ENCODE data around the gene CACHD1.
"Not testable (repeated sequence)": the region's sequence is repeated elsewhere in the genome, so short reads cannot be mapped to it uniquely, and the experiment has no call there.

Gene CACHD1

GRCh38 chr1:64687725-64688327 is 217.9 kb downstream of the CACHD1 start:
- DNase-seq (ENCODE audit: low read depth in 1 of 2, low spot score in 1 of 2), result no peak

DNA sequence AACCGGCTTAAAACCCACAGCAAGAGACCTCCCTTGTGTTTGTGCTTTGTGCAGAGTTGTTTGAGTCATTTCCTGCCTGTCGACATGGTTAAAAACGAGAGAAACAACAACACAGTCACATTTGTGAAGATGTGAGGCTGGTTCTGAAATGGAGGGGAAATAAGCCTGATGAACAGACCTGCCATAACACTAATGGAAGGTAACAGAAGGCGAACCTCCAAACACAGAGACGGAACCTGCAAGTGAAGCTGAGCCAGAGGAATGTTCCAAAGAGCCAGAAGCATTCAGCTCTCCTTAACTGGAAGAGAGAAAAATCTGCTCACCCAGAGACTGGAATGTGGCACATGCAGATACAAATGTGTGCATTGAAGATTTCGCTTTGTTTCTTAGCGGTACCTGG is 221.7 kb downstream of the CACHD1 start:
- DNase-seq (ENCODE audit: low read depth in 1 of 2, low spot score in 1 of 2), result no peak

DNA sequence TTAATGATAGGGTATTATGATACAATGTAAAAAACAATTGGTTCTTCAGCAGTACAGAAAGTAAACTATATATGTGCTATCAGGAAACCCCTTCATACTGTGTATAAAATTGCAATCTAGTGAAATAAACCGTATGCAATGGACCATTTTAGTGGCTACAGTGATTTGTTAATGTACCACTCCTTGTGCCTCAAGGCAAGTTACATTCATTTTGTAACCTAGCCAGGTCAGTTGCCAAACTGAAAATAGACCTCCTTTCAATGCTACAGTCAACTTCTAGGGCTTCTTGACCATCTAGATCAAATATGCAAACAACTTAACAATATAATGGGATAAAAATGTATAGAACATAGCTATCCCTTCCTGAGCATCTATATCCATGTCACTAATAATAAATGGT is 223.0 kb downstream of the CACHD1 start:
- DNase-seq (ENCODE audit: low read depth in 1 of 2, low spot score in 1 of 2), result no peak

- no peak for DNase-seq (ENCODE audit: low read depth in 1 of 2, low spot score in 1 of 2)
Observed at GRCh38 chr1:64693406-64693805, 223.5 kb downstream of the CACHD1 start.

DNA sequence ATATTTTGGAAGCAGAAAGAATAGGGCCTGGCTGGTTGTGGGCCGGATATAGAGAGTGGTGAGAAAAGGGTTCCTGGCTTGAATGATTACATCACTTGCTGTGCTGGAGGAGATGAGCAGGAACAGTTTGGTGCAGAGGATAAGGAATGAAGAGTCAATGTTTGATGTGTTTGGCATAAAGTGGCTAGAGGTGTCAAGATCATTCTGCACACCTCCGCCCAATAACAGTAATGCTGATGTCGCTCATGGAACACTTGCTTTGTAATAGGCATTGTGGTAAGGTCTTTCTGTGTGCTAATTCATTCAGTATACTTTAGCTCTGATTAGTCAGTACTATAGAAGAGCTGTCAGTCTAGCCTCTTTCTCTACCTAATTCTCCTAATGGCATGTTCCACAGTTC is 226.9 kb downstream of the CACHD1 start:
- no peak for DNase-seq (ENCODE audit: low read depth in 1 of 2, low spot score in 1 of 2)

GRCh38 chr1:64699327-64699726 is 229.4 kb downstream of the CACHD1 start:
- no peak for DNase-seq (ENCODE audit: low read depth in 1 of 2, low spot score in 1 of 2)

GRCh38 chr1:64701071-64701470 is 231.1 kb downstream of the CACHD1 start:
- DNase-seq (ENCODE audit: low read depth in 1 of 2, low spot score in 1 of 2), result no peak

- no peak for DNase-seq (ENCODE audit: low read depth in 1 of 2, low spot score in 1 of 2)
Observed at GRCh38 chr1:64701886-64702285, 232.0 kb downstream of the CACHD1 start.

DNA sequence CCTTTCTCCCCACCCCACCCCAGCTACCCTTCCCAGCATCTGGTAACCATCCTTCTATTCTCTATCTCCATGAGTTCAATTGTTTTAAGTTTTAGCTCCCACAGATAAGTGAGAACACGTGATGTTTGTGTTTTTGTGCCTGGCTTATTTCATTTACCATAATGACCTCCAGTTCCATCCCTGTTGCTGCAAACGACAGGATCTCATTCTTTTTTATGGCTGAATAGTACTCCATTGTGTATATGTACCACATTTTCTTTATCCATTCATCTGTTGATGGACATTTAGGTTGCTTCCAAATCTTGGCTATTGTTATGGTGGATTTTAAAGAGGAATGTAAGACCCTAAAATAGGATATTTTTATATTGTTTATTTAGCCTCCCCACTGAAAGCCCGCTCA is 232.7 kb downstream of the CACHD1 start:
- not testable (repeated sequence) for DNase-seq (ENCODE audit: low read depth in 1 of 2, low spot score in 1 of 2)

DNA sequence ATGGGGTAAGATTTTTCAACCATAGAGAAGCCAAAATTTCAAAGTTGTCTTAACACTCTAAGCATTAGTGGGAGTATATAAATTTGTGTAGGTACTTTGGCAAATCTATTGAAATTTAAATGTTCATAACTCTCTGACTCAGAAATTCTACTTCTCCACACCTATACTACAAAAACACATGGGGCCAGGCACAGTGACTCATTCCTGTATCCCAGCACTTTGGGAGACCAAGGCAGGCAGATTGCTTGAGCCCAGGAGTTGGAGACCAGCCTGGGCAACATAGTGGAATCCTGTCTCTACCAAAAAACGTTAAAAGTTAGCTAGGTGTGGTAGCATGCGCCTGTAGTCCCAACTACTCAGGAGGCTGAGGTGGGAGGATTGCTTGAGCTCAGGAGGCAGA is 233.7 kb downstream of the CACHD1 start:
- no peak for DNase-seq (ENCODE audit: low read depth in 1 of 2, low spot score in 1 of 2)

DNA sequence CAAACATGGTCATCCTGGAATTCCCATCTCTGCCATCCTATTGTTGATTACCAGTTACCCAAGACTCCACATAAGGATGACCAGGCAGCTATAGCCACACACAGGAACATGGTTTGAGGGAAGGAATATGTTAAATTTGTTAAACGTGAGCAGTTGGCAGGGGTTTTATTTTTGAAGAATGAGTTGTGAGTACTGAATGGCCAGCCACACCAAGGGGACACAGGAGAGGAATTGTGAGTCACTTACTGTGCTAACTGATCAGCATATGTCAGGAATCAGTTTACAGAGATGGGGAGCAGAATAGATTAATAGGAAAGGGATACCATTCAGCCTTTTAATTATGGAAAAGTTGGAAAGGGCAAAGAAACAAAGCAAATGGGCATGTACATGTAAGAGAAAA is 235.7 kb downstream of the CACHD1 start:
- DNase-seq (ENCODE audit: low read depth in 1 of 2, low spot score in 1 of 2), result no peak

- DNase-seq (ENCODE audit: low read depth in 1 of 2, low spot score in 1 of 2), result no peak
Observed at GRCh38 chr1:64711266-64711665, 241.3 kb downstream of the CACHD1 start.

DNA sequence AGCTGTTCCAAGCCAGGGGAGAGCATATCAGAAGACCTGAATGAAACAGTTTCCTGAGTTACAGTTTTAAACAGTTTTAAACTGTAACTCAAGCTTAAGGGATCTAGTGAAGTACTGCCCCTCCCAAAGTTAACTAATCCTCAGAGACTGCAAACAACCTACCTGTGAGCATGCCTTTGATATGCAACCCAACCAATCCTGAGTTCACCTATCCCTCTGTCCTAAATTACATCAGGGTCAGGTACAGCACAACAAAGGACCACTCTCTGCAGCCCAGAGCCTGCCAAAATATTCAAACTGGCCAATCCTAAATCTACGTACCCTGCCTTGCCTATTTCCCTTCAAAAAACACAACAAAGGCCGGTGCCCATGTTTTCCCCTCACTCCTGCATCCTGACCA is 242.1 kb downstream of the CACHD1 start:
- DNase-seq (ENCODE audit: low read depth in 1 of 2, low spot score in 1 of 2), result no peak

DNA sequence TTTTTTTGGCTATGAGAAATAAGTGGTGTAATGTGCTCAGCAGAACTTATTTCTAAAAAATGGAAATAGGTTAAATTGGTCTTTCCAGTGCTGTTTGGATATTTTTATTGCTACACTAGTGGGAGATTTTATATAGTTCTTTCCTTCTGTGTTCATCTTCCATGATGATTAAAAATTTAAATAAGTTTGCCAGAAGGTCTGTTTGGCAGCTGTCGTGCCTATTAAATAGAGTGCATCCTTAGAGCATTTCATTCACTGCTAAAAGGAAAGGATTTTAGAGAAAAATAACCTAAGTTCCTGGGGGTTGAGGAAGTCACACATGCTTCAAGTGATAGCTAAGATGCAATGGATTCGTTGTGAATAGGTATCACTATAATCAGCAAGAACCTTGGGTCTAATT is 245.3 kb downstream of the CACHD1 start:
- no peak for DNase-seq (ENCODE audit: low read depth in 1 of 2, low spot score in 1 of 2)

GRCh38 chr1:64721135-64721534 is 251.2 kb downstream of the CACHD1 start:
- no peak for DNase-seq (ENCODE audit: low read depth in 1 of 2, low spot score in 1 of 2)

DNA sequence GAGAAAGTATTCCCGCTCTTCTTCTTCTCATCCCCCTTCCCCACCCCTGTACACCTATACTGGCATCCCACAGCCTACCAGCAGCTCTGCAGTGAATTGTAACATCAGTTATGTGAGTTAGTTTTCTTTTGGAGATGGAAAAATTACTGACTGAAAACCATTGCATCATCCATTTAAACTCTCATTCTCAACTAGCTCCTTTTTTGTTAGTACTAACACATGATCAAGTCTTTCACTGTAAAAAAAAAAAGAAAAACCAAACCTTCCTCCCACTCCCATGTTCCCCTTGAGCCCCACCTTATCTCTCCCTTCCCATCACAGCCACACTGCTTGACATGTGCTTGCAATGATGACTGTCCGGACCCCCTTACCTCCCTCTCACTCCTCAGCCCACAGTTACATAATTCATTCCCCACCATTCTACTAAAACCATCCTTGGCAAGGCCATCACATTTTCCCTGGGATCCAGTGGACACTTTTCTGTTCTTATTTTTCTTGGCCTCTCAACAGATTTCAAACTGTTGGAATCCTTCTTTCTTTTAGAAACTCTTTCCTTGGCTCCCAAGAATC is 251.7 kb downstream of the CACHD1 start:
- no peak for DNase-seq (ENCODE audit: low read depth in 1 of 2, low spot score in 1 of 2)

- DNase-seq (ENCODE audit: low read depth in 1 of 2, low spot score in 1 of 2), result no peak
Observed at GRCh38 chr1:64727861-64728260, 257.9 kb downstream of the CACHD1 start.

DNA sequence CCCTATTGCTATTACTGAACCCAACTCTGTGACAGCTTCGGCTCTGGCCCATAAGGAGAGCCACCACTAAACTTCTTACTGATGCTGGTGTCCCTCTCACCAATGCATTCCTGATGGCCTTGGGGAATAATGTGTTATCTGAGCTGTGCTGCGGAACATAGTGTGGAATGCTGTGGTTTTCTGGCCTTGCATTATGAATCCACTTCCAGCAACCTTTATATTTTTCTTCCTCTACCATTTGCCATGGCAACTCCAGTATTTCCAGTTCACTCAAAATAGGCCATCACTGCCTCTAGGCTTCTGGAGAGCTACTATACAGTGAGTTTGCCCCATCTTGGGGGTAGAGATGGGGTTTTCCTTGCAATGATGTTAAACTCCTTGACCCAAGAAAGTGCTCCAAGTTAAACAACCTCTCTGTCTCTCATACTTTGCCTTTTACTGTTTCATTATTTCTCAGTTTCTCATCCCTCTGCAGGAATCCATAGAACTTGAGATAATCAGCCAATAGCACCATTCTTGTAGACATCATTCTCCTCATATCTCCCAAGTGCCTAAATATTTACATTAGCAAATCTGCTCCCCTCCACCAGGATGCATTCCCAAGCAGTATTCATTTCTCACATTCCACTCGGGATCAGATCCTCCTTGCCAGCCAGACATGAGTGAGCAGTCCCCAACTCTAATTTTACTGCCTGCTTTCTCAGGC is 263.8 kb downstream of the CACHD1 start:
- DNase-seq (ENCODE audit: low read depth in 1 of 2, low spot score in 1 of 2), result no peak

DNA sequence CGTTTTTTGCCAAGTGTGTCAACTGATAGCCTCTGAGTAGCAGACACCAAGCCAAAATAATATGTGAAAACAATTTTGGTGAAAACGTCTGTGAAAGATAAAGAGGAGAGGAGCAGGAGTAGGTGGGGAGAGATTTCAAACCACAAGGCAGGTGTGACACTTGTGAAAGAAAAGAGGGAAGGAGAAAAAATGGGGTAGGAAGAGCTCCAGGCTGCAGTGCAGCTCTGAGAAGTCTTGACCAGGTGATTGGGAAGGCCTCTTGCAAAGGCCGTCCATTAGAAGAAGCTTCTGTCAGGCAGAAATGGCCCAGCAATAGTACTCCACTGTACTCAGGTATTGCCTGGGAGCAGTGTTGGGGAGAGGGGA is 264.3 kb downstream of the CACHD1 start:
- DNase-seq (ENCODE audit: low read depth in 1 of 2, low spot score in 1 of 2), result no peak

DNA sequence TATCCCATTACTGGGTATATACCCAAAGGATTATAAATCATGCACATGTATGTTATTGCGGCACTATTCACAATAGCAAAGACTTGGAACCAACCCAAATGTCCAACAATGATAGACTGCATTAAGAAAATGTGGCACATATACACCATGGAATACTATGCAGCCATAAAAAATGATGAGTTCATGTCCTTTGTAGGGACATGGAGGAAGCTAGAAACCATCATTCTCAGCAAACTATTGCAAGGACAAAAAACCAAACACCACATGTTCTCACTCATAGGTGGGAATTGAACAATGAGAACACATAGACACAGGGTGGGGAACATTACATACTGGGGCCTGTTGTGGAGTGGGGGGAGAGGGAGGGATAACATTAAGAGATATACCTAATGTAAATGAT is 270.8 kb downstream of the CACHD1 start:
- not testable (repeated sequence) for DNase-seq (ENCODE audit: low read depth in 1 of 2, low spot score in 1 of 2)
